Coronary artery (tissue), 2 donors: ENCODE results near the gene KIFC3.
"Not testable (repeated sequence)": the region's sequence is repeated elsewhere in the genome, so short reads cannot be mapped to it uniquely, and the experiment has no call there.

ENCODE experiments used
- DNase-seq: peaks from one replicate; pipeline ENCODE4 v3.0.0-alpha.2; 2017; ENCODE audit warnings: low spot score
- H3K27ac ChIP-seq, 2 donors: fragments of 200-600 bp; sonication (generic); one replicate each; pipeline ENCODE4 v1.5.1; 2016 to 2019
- H3K4me3 ChIP-seq: fragments of 200-600 bp; sonication (generic); 2 replicates; pipeline ENCODE4 v1.5.1; 2016; ENCODE audit warnings: mild to moderate bottlenecking, moderate library complexity
- CTCF ChIP-seq: fragments of 200-600 bp; sonication (generic); IDR thresholded peaks from one replicate; pipeline ENCODE4 v1.5.1; 2019; ENCODE audit warnings: antibody characterized with exemption

Gene KIFC3

GRCh38 chr16:57843400-57843799, 41.1 kb upstream of the KIFC3 start:
- Histone ChIP-seq H3K27ac (no peak overlapping the region), H3K4me3 (no peak overlapping the region)
- no peak for DNase-seq
- TF ChIP-seq CTCF, result no peak

- no peak for TF ChIP-seq CTCF
- DNase-seq, result no peak
- Histone ChIP-seq H3K27ac (no peak overlapping the region), H3K4me3 (no peak overlapping the region)
Measured at GRCh38 chr16:57842601-57843000, 40.3 kb upstream of the KIFC3 start.

GRCh38 chr16:57840833-57841232, 38.5 kb upstream of the KIFC3 start:
- Histone ChIP-seq H3K27ac (no peak overlapping the region), H3K4me3 (no peak overlapping the region)
- no peak for DNase-seq
- TF ChIP-seq CTCF, result no peak

- no peak for TF ChIP-seq CTCF
- no peak overlapping the region for H3K27ac ChIP-seq
- DNase-seq, result no peak
- no peak overlapping the region for H3K4me3 ChIP-seq
Measured at GRCh38 chr16:57838161-57838560, 35.9 kb upstream of the KIFC3 start.

- Histone ChIP-seq H3K4me3 (no peak overlapping the region), H3K27ac (no peak overlapping the region)
- no peak for DNase-seq
- no peak for TF ChIP-seq CTCF
Measured at GRCh38 chr16:57837305-57838125, 35.2 kb upstream of the KIFC3 start.

GRCh38 chr16:57835439-57835838, 33.1 kb upstream of the KIFC3 start:
- H3K27ac ChIP-seq, DNase-seq, H3K4me3 ChIP-seq: not testable (repeated sequence)

GRCh38 chr16:57834936-57835335, 32.6 kb upstream of the KIFC3 start:
- no peak overlapping the region for H3K27ac ChIP-seq
- no peak overlapping the region for H3K4me3 ChIP-seq
- TF ChIP-seq CTCF, result no peak
- DNase-seq, result no peak
